ENCODE measurements around the gene CLMN. TPM values are rescaled to one million over a fixed set of nuclear protein-coding genes. Genes with fewer than 3 reads are reported as not detected.

Gene CLMN
- total RNA-seq, 1 donor from 2014 or later = 19.6 TPM

- intact Hi-C loops (cut with DNase I) = no loop called here
- peak overlapping the region; percentile 58 to 89 for H3K4me3 ChIP-seq
- DNase-seq (ENCODE audit: extremely low spot score in 2 of 2) = no peak
- H3K27ac ChIP-seq = peak overlapping the region; percentile 89
- no peaks in the 10 kb centered on the region for H3K27me3 ChIP-seq
- H3K4me1 ChIP-seq = peaks cover 39% of the 10 kb centered on the region
- peak in 1 of 2 donors; percentile 40 for TF ChIP-seq POLR2AphosphoS5 (IDR thresholded peaks at IDR 0.05; ENCODE audit: insufficient read depth in 1 of 2, low read depth in 1 of 2)
- TF ChIP-seq, protein P1, sequence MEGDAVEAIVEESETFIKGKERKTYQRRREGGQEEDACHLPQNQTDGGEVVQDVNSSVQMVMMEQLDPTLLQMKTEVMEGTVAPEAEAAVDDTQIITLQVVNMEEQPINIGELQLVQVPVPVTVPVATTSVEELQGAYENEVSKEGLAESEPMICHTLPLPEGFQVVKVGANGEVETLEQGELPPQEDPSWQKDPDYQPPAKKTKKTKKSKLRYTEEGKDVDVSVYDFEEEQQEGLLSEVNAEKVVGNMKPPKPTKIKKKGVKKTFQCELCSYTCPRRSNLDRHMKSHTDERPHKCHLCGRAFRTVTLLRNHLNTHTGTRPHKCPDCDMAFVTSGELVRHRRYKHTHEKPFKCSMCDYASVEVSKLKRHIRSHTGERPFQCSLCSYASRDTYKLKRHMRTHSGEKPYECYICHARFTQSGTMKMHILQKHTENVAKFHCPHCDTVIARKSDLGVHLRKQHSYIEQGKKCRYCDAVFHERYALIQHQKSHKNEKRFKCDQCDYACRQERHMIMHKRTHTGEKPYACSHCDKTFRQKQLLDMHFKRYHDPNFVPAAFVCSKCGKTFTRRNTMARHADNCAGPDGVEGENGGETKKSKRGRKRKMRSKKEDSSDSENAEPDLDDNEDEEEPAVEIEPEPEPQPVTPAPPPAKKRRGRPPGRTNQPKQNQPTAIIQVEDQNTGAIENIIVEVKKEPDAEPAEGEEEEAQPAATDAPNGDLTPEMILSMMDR (IDR thresholded peaks at IDR 0.05) = no peak
- no peak for TF ChIP-seq POLR2A (IDR thresholded peaks at IDR 0.05)
- no peaks in the 10 kb centered on the region for H3K36me3 ChIP-seq
- H3K9me3 ChIP-seq = no peaks in the 10 kb centered on the region
These were observed 579 bp upstream of the CLMN start for GRCh38 chr14:95320078-95320895.

GRCh38 chr14:95318399-95319311 lies 1.1 kb downstream of the CLMN start:
- DNase-seq (ENCODE audit: extremely low spot score in 2 of 2) = no peak
- H3K36me3 ChIP-seq = no peaks in the 10 kb centered on the region
- no peaks in the 10 kb centered on the region for H3K9me3 ChIP-seq
- peak overlapping the region; percentile 93 for H3K27ac ChIP-seq
- peaks cover 47% of the 10 kb centered on the region for H3K4me1 ChIP-seq
- H3K27me3 ChIP-seq = no peaks in the 10 kb centered on the region
- intact Hi-C loops (cut with DNase I) = loop anchor here (10.0 kb wide), 1 partner anchor 216 kb away; the partner anchor contains the start of gene GLRX5
- peak overlapping the region; percentile 88 to 89 for H3K4me3 ChIP-seq
- TF ChIP-seq POLR2AphosphoS5 (IDR thresholded peaks at IDR 0.05; ENCODE audit: insufficient read depth in 1 of 2, low read depth in 1 of 2) = no peak
- TF ChIP-seq, protein P1 (IDR thresholded peaks at IDR 0.05) = no peak
- TF ChIP-seq POLR2A (IDR thresholded peaks at IDR 0.05) = no peak

DNA sequence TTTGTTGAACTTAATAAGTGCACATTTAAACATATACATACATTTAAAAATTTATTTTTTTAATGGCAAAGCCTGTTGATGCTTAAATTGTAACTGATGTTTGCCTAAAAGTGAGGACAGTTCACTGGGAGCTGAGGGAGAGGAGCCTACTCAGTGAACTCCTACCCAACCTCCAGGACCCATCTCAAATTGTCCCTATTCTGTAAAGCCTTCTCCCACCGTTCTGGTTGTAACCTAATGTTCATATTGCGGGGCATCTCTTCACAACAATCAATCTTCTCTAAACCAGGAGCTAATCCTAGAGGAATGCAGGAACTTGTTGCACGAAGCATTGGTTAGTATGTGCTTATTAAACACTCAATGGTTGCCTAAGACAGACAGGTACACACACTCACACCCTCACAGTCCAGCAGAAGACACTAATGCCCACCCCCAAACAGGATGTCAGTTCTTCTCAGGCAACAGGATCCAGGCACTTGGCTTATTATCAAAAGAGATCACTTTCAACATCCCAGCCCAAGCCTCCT lies 1.8 kb downstream of the CLMN start:
- Histone ChIP-seq H3K36me3 (no peaks in the 10 kb centered on the region), H3K4me1 (peaks cover 53% of the 10 kb centered on the region), H3K27me3 (no peaks in the 10 kb centered on the region), H3K9me3 (no peaks in the 10 kb centered on the region), H3K27ac (peak overlapping the region; percentile 93), H3K4me3 (peak overlapping the region; percentile 88 to 89)
- no peak for TF ChIP-seq POLR2AphosphoS5 (IDR thresholded peaks at IDR 0.05; ENCODE audit: insufficient read depth in 1 of 2, low read depth in 1 of 2)
- TF ChIP-seq POLR2A (IDR thresholded peaks at IDR 0.05) = no peak
- TF ChIP-seq, protein P1 (IDR thresholded peaks at IDR 0.05) = no peak
- intact Hi-C loops (cut with DNase I) = loop anchor here (10.0 kb wide), 1 partner anchor 217 kb away; the partner anchor contains the start of gene GLRX5
- DNase-seq (ENCODE audit: extremely low spot score in 2 of 2) = no peak

DNA sequence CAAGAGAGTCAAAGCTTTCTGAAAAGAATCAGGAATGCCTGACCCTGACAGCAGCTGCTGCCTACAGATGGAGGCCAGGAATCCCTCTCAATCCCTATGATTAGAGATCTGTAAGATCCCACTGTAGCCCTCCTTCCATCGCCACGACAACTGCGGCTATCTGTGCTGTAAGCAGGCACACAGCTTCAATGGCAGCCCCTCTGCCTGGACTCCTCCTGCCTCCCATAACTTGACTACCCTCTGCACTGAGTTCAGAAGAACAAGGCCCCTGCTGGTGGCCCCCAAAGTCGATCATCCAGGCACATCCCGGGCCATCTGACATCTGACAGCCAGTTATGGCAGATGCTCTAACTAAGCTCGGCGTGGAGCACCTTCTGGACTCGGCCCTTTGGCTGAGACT lies 2.9 kb downstream of the CLMN start:
- peaks cover 59% of the 10 kb centered on the region for H3K4me1 ChIP-seq
- no peaks in the 10 kb centered on the region for H3K9me3 ChIP-seq
- H3K27ac ChIP-seq = peak overlapping the region; percentile 41
- TF ChIP-seq, protein P1 (IDR thresholded peaks at IDR 0.05) = no peak
- TF ChIP-seq POLR2AphosphoS5 (IDR thresholded peaks at IDR 0.05; ENCODE audit: insufficient read depth in 1 of 2, low read depth in 1 of 2) = no peak
- TF ChIP-seq POLR2A (IDR thresholded peaks at IDR 0.05) = no peak
- H3K27me3 ChIP-seq = no peaks in the 10 kb centered on the region
- no peaks in the 10 kb centered on the region for H3K36me3 ChIP-seq
- no peak for DNase-seq (ENCODE audit: extremely low spot score in 2 of 2)
- intact Hi-C loops (cut with DNase I) = loop anchor here (10.0 kb wide), 1 partner anchor 218 kb away; the partner anchor contains the start of gene GLRX5
- H3K4me3 ChIP-seq = no peak overlapping the region

All from vagina (tissue), 2 donors.